Cardiac muscle cell (in vitro differentiated cells and primary cell): ENCODE results near the gene ANP32E. TPM values are rescaled to one million over a fixed set of nuclear protein-coding genes. Genes with fewer than 3 reads are reported as not detected.
A peak's percentile ranks its signal among the peaks of the same experiment; 100 is the strongest.

Experiments
- DNase-seq, 2 donors: peaks; one replicate each; pipeline versions ENCODE4 v3.0.0 to v3.0.0-alpha.2; 2010 to 2017; ENCODE audit warnings: low read depth in 1 of 2, low spot score in 1 of 2
- H3K27ac ChIP-seq: fragments of 200-600 bp; sonication (generic); 2 replicates; pipeline ENCODE4 v1.5.1; 2016
- H3K27me3 ChIP-seq: fragments of 200-600 bp; sonication (generic); 2 replicates; pipeline ENCODE4 v1.6.0; 2016; ENCODE audit warnings: control low read depth
- H3K36me3 ChIP-seq: fragments of 200-600 bp; sonication (generic); 2 replicates; pipeline ENCODE4 v1.5.1; 2016; ENCODE audit warnings: control low read depth
- H3K4me1 ChIP-seq: fragments of 200-600 bp; sonication (generic); 2 replicates; pipeline ENCODE4 v1.8.1; 2017; ENCODE audit warnings: low read depth, mild to moderate bottlenecking, mixed run types
- H3K4me3 ChIP-seq: fragments of 200-600 bp; sonication (generic); 2 replicates; pipeline ENCODE4 v1.5.1; 2016; ENCODE audit warnings: mild to moderate bottlenecking
- H3K9me3 ChIP-seq: fragments of 200-600 bp; sonication (generic); 2 replicates; pipeline ENCODE4 v1.5.1; 2017; ENCODE audit warnings: low read depth, mild to moderate bottlenecking, control low read depth
- polyA plus RNA-seq: library from polyadenylated mRNA; unstranded; fragments of >200 nt; fragmentation: Nextera tagmentation; extraction: Ambion mirVana; gene quantifications from 2 replicates; pipeline ENCODE4 v1.2.1, GENCODE V29; 2016
- total RNA-seq: library from RNA; depleted of rRNA; stranded (reverse); fragments of >200 nt; gene quantifications from 2 replicates; pipeline ENCODE4 v1.2.3, GENCODE V29; 2016
- TF ChIP-seq, protein P1 (sequence below): IDR thresholded peaks from 2 replicates; pipeline ENCODE4 v1.5.1; 2012; ENCODE audit warnings: low read depth, mild to moderate bottlenecking, low read length

Gene ANP32E
- total and polyA plus RNA-seq, 2 experiments from 2014 or later: 36.8 to 38.5 TPM

DNA sequence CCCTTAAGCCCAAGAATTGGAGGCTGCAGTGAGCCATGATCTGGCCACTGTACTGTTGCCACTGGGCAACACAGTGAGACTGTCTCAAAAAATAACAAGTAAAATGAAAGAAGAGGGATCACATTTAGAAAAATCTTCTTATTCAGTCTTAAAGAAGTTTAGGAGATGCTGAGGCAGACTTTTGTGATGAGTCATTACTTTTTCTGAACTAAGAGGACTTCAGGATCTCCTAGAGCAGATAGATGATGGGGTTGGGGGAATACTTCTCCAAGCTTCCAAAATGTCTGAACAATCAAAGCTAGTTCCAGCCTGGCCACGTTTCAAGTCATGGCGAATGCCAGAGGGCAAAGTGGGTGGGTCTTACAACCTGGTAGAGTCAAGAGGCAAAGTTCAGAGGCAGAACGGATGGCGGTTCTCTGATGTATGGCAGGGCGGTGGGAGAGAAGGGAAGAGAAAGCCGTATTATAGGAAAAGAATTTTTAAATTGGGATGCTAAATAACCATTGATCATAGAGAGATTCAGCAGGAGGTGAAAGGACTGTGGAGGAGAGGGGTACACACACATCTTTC lies 44.3 kb upstream of the ANP32E start:
- Histone ChIP-seq H3K27me3 (no peaks in the 10 kb centered on the region), H3K9me3 (no peaks in the 10 kb centered on the region), H3K4me3 (no peak overlapping the region), H3K27ac (no peak overlapping the region), H3K36me3 (peaks cover 5% of the 10 kb centered on the region), H3K4me1 (peaks cover 6% of the 10 kb centered on the region)
- TF ChIP-seq, protein P1, sequence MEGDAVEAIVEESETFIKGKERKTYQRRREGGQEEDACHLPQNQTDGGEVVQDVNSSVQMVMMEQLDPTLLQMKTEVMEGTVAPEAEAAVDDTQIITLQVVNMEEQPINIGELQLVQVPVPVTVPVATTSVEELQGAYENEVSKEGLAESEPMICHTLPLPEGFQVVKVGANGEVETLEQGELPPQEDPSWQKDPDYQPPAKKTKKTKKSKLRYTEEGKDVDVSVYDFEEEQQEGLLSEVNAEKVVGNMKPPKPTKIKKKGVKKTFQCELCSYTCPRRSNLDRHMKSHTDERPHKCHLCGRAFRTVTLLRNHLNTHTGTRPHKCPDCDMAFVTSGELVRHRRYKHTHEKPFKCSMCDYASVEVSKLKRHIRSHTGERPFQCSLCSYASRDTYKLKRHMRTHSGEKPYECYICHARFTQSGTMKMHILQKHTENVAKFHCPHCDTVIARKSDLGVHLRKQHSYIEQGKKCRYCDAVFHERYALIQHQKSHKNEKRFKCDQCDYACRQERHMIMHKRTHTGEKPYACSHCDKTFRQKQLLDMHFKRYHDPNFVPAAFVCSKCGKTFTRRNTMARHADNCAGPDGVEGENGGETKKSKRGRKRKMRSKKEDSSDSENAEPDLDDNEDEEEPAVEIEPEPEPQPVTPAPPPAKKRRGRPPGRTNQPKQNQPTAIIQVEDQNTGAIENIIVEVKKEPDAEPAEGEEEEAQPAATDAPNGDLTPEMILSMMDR: no peak
- DNase-seq: no peak

DNA sequence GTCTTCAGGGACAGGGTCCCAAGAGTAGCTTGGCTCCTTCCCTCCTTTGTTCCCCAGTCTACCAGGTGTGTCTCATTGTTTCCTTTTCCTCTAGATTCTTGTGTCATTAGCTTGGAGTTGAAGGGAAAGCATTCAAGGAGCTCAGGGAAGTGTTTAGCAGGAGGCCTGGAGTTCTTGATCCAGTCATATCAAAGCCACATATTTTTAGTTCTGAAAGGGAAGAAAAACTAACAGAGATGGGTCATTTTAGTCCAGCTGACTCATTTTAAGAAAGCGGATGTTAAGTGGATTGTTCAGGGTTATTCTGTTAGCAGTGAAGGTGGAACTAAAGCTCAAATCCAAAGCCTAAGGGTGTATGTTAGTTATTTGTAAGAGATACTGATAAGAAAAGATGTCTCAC lies 37.4 kb upstream of the ANP32E start:
- Histone ChIP-seq H3K4me1 (peaks cover 12% of the 10 kb centered on the region), H3K36me3 (no peaks in the 10 kb centered on the region), H3K9me3 (no peaks in the 10 kb centered on the region), H3K27ac (no peak overlapping the region), H3K4me3 (peak overlapping the region; percentile 23), H3K27me3 (no peaks in the 10 kb centered on the region)
- DNase-seq: no peak
- TF ChIP-seq, protein P1: no peak

DNA sequence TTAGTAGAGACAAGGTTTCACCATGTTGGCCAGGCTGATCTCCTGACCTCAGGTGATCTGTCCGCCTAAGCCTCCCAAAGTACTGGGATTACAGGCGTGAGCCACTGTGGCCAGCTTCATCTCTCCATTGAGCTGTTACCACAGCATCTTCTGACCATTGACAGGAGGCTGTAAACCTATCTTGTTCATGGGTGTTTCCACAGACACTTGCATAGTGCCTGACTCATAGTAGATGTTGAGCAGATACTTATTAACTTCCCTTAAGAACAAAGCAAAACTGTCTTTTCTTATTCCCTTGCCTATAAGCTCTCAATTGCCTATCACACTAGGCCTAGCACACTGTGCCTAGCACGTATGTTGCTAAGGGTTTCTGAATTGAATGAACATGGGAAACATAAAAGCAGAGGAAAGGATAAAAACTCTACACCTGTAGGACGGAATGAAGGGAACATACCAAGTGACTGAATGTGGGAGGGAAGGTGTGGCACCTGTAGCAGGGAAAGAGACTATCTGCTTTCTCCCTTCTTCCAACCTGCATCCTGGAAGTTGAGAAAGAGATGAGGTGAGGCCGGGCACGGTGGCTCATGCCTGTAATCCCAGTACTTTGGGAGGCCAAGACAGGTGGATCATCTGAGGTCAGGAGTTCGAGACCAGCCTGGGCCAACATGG lies 35.5 kb upstream of the ANP32E start:
- Histone ChIP-seq H3K27ac (peak overlapping the region; percentile 11), H3K4me3 (no peak overlapping the region), H3K4me1 (peaks cover 18% of the 10 kb centered on the region), H3K9me3 (no peaks in the 10 kb centered on the region), H3K27me3 (no peaks in the 10 kb centered on the region), H3K36me3 (peaks cover 6% of the 10 kb centered on the region)
- TF ChIP-seq, protein P1: no peak
- no peak for DNase-seq

DNA sequence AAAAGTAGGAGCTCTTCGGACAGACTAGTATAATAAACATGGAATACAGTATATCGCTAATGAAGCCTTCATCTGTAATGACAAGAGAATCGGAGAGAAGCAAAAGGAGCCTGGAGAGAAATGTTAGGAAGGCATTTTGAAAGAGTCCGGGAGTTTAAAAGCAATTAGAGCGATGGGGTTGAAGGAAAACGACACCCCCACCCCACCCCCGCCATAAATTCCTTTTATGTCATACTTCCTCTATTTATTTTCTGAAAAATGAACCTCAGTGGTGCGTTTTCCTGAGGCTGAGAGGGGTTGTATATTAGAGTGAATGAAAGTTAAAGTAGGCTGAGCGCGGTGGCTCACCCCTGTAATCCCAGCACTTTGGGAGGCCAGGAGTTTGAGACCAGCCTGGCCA lies 33.5 kb upstream of the ANP32E start:
- TF ChIP-seq, protein P1: no peak
- no peaks in the 10 kb centered on the region for H3K9me3 ChIP-seq

GRCh38 chr1:150268705-150269403 lies 32.9 kb upstream of the ANP32E start, which contains the start of gene APH1A:
TSS of gene APH1A (minus strand) at chr1:150269016. CDS start at chr1:150268810, 206 bp downstream.
- DNase-seq: peak; percentile 98
- H3K4me3 ChIP-seq: peak within 1 kb of the TSS; percentile 75

More for the DNA sequence above, 33.5 kb upstream of the ANP32E start:
- DNase-seq: no peak
- H3K27ac ChIP-seq: no peak overlapping the region
- H3K27me3 ChIP-seq: no peaks in the 10 kb centered on the region
- H3K4me3 ChIP-seq: peak overlapping the region; percentile 75
- peaks cover 18% of the 10 kb centered on the region for H3K4me1 ChIP-seq
- H3K36me3 ChIP-seq: peaks cover 16% of the 10 kb centered on the region

More at GRCh38 chr1:150268705-150269403, 32.9 kb upstream of the ANP32E start, which contains the start of gene APH1A:
- peaks cover 18% of the 10 kb centered on the region for H3K4me1 ChIP-seq
- TF ChIP-seq, protein P1: no peak
- peak within 1 kb of the TSS; percentile 76 for H3K27ac ChIP-seq
- H3K9me3 ChIP-seq: no peaks in the 10 kb centered on the region
- no peaks in the 10 kb centered on the region for H3K27me3 ChIP-seq
- peaks cover 16% of the 10 kb centered on the region for H3K36me3 ChIP-seq
